Heart left ventricle (tissue), 13 donors: ENCODE data around the gene PIK3R6.

Source experiments
- CTCF ChIP-seq, 12 donors: fragments of 200-600 bp; sonication (generic) in 4 of 12; IDR thresholded peaks; one replicate each; pipeline versions ENCODE4 v1.5.0 to v1.8.0; 2018 to 2022; ENCODE audit warnings: antibody characterized with exemption in 12 of 12, mild to moderate bottlenecking in 5 of 12
- POLR2A ChIP-seq, 2 donors: fragments of 450-650 bp; IDR thresholded peaks; one replicate each; pipeline ENCODE4 v1.6.1; 2017; ENCODE audit warnings: antibody characterized with exemption in 2 of 2, mild to moderate bottlenecking in 2 of 2, moderate library complexity in 2 of 2
- donor health status: ischemic (EF 13 %, LVEDD 7.1; RV severe dilation, severe dysfunction).
- donor health status: DM: no; HTN: yes; CAD: no.
- donor health status: DM: no; HTN: no; CAD: no.
- donor health status: ischemic (EF 25% LVEDD 6.9; RV normal size, moderate dysfunction).
- donor health status: ischemic (EF 25% LVEDD 5.7; RV mildly dilated, moderate dysfunction).
- donor health status: ischemic (EF 35%, LVEDD 5.7; RV mildly dilated, moderate dysfunction).
- donor health status: nonischemic (EF 11% LVEDD 7.7; RV severe dilation, severe dysfunction).
- donor health status: DM: yes; HTN: yes; CAD: no.
- donor health status: PGD.
- donor health status: ischemic (EF 29% LVEDD 5.4; RV normal size, mild dysfunction).
- donor health status: nonischemic (EF 23%, LVEDD 6.1; RV moderate dilation, normal function).

DNA sequence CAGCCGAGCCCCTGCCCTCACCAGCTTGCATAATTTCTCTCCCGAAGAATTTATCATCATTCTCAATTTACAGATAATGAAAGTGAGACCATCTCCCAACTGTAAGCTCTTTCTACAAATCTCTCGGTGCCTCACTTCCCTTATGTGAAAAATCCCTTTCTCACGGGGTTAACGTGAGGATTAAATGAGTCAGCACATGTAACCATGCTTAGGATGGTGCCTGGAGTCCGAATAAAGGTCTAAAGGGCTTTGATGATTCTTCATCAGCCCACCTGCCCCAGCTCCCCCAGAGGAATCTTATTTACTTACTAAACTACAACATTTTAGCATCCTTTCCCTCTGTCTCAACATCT lies 24.8 kb upstream of the PIK3R6 start:
- TF ChIP-seq POLR2A (IDR thresholded peaks at IDR 0.05) (no peak), CTCF (IDR thresholded peaks at IDR 0.05) (no peak)
